ELR (cell line): ENCODE measurements around the gene POU2F1.
A peak's percentile ranks its signal among the peaks of the same experiment; 100 is the strongest.

Experiments
- DNase-seq: peaks from one replicate; pipeline ENCODE4 v3.0.0-alpha.2; 2015; ENCODE audit warnings: low read depth

Gene POU2F1

DNA sequence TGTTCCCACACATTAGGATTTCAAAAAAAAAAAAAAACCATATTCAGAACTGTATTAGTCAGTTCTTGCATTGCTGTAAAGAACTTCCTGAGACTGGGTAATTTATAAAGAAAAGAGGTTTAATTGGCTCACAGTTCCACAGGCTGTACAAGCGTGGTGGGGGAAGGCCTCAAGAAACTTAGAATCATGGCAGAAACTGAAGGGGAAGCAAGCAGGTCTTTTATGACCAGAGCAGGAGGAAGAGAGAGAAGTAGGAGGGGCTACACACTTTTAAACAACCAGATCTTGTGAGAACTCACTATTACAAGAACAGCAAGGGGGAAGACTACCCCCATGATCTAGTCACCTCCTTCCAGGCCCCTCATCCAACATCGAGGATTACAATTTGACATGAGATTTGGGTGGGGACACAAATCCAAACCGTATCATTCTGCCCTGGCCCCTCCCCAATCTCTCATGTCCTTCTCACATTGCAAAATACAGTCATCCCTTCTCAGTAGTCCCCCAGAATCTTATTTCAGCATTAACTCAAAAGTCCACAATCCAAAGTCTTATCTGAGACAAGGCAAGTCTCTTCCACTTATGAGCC is 51.8 kb downstream of the POU2F1 start:
- no peak for DNase-seq

GRCh38 chr1:167273027-167273800 is 52.5 kb downstream of the POU2F1 start:
- peak; percentile 8 for DNase-seq

GRCh38 chr1:167274061-167274460 is 53.4 kb downstream of the POU2F1 start:
- DNase-seq: no peak

DNA sequence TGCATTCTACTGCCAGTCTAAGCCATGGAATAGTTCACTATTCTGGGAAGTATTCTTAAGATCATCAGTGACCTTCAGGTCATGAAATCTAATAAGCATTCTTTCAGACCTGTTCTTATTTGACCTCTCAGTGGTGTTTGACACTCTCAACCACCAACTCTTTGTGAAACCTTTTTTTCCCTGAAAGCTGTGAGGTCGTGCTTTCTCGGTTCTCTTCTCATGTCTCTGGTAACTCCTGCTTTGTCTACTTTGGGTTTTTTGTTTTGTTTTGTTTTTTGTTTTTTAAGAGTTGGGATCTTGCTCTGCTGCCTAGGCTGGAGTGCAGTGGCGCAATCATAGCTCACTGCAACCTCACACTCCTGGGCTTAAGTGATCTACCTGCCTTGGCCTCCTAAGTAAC is 56.3 kb downstream of the POU2F1 start:
- no peak for DNase-seq

GRCh38 chr1:167278497-167278896 is 57.8 kb downstream of the POU2F1 start:
- no peak for DNase-seq

DNA sequence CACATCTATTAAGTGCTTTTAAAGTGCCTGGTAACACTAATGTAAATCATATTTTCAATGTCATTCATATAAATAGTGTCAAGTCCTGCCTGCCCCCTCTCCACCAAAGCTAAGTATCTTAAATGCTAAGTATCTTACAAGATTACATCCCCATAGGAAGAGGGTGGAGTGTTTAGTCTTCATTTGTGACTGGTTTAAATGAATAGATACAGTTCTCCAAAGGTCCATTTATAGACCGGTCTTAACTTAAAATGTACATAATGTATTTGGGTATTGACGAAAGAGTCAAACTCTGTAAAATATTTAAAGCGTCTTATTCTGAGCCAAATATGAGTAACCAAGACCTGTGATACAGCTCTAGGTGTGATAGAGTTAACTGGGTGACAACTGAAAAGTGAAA is 60.2 kb downstream of the POU2F1 start:
- DNase-seq: no peak

GRCh38 chr1:167288390-167289074 is 67.8 kb downstream of the POU2F1 start:
- no peak for DNase-seq

DNA sequence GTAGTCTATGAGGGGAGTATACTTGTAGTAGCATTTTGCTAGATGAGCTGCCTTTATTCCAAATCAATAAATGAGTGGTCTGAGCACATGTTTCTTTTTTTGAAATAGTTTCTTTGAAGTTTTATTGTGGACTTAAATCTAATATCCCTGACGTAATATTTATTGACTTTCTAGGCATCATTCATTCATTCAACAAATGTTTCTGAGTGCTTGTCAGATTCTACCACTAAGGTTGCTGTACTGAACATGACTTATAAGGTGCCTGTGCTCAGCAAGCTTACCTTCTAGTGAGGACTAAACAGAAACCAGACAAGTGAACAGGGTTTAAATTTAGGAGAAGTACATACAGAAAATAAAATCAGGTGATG is 68.4 kb downstream of the POU2F1 start:
- DNase-seq: no peak

DNA sequence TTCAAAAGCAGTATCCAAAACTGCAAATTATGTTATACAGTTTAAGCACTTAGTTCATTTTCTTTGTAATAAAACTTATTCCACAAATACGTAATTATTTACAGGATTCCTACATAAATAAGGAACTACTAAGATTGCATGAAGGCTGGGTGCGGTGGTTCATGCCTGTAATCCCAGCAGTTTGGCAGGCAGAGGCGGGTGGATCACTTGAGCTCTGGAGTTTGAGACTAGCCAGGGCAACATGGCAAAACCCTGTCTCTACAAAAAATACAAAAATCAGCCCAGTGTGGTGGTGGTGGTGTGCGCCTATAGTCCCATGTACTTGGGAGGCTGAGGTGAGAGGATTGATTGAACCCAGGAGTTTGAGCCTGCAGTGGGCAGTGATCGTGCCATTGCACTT is 69.3 kb downstream of the POU2F1 start:
- DNase-seq: no peak

DNA sequence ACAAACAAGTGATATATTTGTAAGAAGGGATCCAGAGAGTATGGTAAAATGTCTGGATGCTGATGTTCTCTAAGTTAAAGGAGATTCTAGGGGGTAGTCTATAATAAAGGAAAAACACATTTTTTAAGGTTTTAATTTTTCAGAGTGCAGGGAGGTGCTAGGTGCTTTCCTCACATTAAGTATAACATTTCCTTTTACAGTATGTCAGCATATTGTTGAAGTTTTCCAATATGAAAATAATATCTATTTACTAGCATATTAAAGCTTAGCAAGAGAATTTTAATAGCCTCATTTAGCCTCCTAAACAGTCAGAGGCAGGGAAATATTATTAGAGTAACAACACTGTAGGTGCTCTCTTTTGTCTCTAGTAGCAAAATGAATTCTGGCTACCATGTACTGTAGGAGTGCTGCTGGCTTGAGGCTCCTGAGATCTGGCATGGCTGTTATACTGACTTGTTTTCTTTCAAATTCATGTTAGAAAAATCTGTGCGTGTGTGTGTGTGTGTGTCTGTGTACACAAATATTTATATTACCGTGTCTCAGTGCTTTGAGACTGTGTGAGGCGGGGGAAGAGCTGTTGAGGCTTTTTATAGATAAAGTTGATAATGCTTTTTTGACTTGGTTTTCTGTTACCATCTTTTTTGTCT is 71.0 kb downstream of the POU2F1 start:
- DNase-seq: no peak

GRCh38 chr1:167292216-167292615 is 71.5 kb downstream of the POU2F1 start:
- no peak for DNase-seq

GRCh38 chr1:167293057-167293456 is 72.4 kb downstream of the POU2F1 start:
- no peak for DNase-seq

- DNase-seq: peak; percentile 26
Observed at GRCh38 chr1:167294528-167294927, 73.8 kb downstream of the POU2F1 start.

GRCh38 chr1:167297222-167298214 is 76.8 kb downstream of the POU2F1 start:
- DNase-seq: no peak

DNA sequence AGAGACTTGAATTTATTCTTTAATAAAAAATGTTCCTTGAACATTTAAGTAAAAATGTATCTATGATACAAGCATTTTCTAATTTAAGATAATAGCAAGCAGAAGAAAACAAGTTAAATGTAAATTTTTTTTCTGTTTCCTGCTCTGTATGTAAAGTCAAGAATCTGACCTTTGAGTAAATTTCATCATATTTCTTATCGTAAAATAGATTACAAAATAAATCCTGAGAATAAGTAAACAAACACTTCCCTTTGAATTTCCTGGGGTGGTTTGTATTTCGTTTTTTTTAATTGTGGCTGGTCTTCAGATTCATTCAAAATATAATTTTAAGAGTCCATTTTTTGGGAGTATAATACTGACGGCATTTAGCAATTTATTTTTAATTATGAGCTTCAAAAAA is 77.6 kb downstream of the POU2F1 start:
- no peak for DNase-seq

GRCh38 chr1:167301355-167301754 is 80.7 kb downstream of the POU2F1 start:
- no peak for DNase-seq

DNA sequence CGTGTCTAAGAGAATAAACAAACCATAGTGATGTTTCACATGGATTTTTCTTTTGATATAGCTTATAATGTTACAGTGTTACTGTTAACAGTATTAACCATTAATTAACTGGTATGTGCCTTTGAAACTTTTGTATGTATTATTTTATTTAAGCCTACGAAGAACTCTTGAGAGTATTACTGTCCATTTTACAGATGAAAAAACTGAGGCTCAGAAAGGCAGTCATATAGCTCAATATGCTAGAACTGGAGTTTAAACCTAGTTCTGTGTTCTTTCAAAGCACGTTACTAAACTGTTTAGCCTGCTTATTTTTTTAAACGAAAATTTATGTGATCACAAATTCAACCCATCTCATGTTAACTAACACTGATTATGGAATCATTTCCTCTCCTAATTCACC is 83.5 kb downstream of the POU2F1 start:
- no peak for DNase-seq

DNA sequence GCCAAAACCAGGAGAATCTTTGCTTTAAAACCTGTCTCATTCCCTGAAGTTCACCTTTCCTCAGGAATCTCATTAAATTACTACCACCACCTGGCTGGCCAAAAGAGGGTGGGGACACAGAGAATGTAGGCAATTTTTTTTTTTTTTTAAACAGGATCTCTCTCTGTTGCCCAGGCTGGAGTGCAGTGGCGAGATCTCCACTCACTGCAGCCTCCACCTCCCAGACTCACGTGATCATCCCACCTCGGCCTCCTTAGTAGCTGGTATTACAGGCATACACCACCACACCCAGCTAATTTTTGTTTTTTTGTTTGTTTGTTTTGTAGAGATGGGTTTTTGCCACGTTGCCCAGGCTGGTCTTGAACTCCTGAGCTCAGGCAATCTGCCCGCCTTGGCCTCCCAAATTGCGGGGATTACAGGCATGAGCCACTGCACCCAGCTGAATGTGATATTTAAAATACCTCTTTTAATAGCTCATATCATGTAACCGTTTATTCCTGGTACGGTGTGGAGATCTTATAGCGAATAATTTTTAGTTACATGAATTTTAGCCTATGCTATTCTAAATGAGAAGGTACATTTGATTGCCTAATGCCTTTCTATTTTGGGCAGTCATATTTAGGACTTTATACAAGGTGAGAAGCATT is 84.5 kb downstream of the POU2F1 start:
- DNase-seq: no peak

DNA sequence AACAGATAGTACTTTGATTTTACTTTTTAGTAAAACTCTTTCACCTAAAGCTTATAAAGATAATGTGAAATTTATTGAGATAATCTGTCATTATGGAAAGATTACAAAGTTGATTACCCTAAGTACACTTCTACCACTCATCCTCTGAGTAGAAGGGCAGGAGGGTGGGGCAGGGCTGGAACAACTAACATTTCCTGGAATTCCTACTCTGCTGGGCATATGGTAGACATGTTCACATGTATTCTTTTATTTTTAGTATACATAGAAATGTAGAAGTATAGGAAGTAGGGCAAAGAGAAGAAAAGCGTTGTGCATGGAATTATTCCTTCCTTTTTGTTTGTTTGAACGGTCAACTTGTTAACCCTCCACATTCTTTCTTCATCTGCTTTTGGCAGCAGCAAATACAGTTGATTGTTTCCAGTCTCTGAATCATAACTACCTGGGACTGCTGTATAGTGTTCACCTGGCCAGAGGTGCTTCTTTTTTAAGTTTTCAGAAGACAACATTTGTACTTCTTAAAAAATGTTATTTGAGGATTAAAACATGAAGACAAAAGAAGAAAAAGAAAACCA is 85.1 kb downstream of the POU2F1 start:
- no peak for DNase-seq

GRCh38 chr1:167310732-167311131 is 90.0 kb downstream of the POU2F1 start:
- DNase-seq: no peak

GRCh38 chr1:167312871-167313270 is 92.2 kb downstream of the POU2F1 start:
- peak; percentile 3 for DNase-seq
